Psoas muscle (tissue), 8 donors: ENCODE results near the gene CHAF1A. TPM values are rescaled to one million over a fixed set of nuclear protein-coding genes. Genes with fewer than 3 reads are reported as not detected.
A peak's percentile ranks its signal among the peaks of the same experiment; 100 is the strongest.

Source experiments
- ATAC-seq, 4 donors: fragments of 200-7000 bp; cut with Tn5 transposase; one replicate each; pipeline ENCODE4 v1.9.1; 2020; ENCODE audit warnings: moderate library complexity in 3 of 4, mild to moderate bottlenecking in 2 of 4
- DNase-seq, 2 donors: peaks; one replicate each; pipeline ENCODE4 v3.0.0-alpha.2; 2020
- H3K27ac ChIP-seq: fragments of 200-600 bp; one replicate; pipeline ENCODE4 v1.8.0; 2022
- H3K27me3 ChIP-seq, 3 donors: fragments of 200-600 bp in 1 of 3; one replicate each; pipeline versions ENCODE4 v1.6.1 to v1.8.0; 2013 to 2022; ENCODE audit warnings: low read length in 2 of 3, mild to moderate bottlenecking in 2 of 3, moderate library complexity in 1 of 3; ENCODE audit not compliant: insufficient read depth in 3 of 3
- H3K36me3 ChIP-seq, 2 donors: fragments of 200-600 bp in 1 of 2; one replicate each; pipeline versions ENCODE4 v1.6.1 to v1.8.0; 2013 to 2022; ENCODE audit warnings: low read depth in 1 of 2, mild to moderate bottlenecking in 1 of 2, moderate library complexity in 1 of 2; ENCODE audit not compliant: insufficient read depth in 1 of 2
- H3K4me1 ChIP-seq: fragments of 200-600 bp; one replicate; pipeline ENCODE4 v1.8.0; 2022
- H3K4me3 ChIP-seq: fragments of 200-600 bp; one replicate; pipeline ENCODE4 v1.8.0; 2022; ENCODE audit warnings: mild to moderate bottlenecking
- H3K9me3 ChIP-seq: fragments of 200-600 bp; one replicate; pipeline ENCODE4 v1.8.0; 2022
- CTCF ChIP-seq: fragments of 200-600 bp; IDR thresholded peaks from one replicate; pipeline ENCODE4 v1.8.0; 2022; ENCODE audit warnings: antibody characterized with exemption
- WGBS, 3 donors: extraction: QIAGEN DNeasy Blood & Tissue Kit; methylation state at CpG; one replicate each; pipeline versions ENCODE4 v1.1.6 to v1.1.7; 2013; 5-methylcytosine and 5-hydroxymethylcytosine counted together
- intact Hi-C, 2 donors: fragments of 100-400 bp; cut with DNase I; formaldehyde crosslinking; loops; one replicate each; pipeline versions ENCODE4 v1.11.0 to v1.14.2; 2022
- polyA plus RNA-seq, 3 donors: library from polyadenylated mRNA; stranded (reverse); fragments of 200-250 nt; gene quantifications; one replicate each; pipeline ENCODE4 v1.2.3, GENCODE V29; 2013
- total RNA-seq, 4 donors: library from RNA; stranded (reverse); fragmentation: NEBNext Ultra II Directional in 2 of 4; extraction: Animal tissue kit (Norgen Biotek cat#: 25700) in 2 of 4; gene quantifications; one replicate each; pipeline versions ENCODE4 v1.2.1 to v1.2.4, GENCODE V29; 2021 to 2023
- donor health status: healthy with polysubstance abuse.
- donor health status: DM: no; HTN: no; CAD: no; lungs with moderate emphysema.
- donor health status: Bipolar disorder and iron deficiency.
- donor health status: healthy.
- donor health status: DM: yes; HTN: yes; CAD: no.
- donor health status: DM: no; HTN: no; CAD: no.
- donor health status: DM: no; HTN: no; CAD: no.
- donor health status: DM: yes; HTN: yes; CAD: no.

Gene CHAF1A
- total and polyA plus RNA-seq, 7 donors: 5.6 to 12.8 (median 7.5) TPM

GRCh38 chr19:4401769-4402170, 670 bp upstream of the CHAF1A start:
- Histone ChIP-seq H3K4me1 (peaks cover 37% of the 10 kb centered on the region), H3K27me3 (no peaks in the 10 kb centered on the region), H3K4me3 (peak overlapping the region; percentile 80), H3K9me3 (no peaks in the 10 kb centered on the region), H3K36me3 (no peaks in the 10 kb centered on the region), H3K27ac (peak overlapping the region; percentile 94)
- TF ChIP-seq CTCF: no peak
- 3 to 6% (median 4%) methylated on average over 8 of the region's 8 CpGs for WGBS, 3 donors
- intact Hi-C loops: loop anchor here (2.0 to 5.0 kb wide), 2 partner anchors 31 to 56 kb away; partner anchors contain the start of gene UBXN6 (in 2 of the 2)
- DNase-seq (no peak), ATAC-seq (no peak)

DNA sequence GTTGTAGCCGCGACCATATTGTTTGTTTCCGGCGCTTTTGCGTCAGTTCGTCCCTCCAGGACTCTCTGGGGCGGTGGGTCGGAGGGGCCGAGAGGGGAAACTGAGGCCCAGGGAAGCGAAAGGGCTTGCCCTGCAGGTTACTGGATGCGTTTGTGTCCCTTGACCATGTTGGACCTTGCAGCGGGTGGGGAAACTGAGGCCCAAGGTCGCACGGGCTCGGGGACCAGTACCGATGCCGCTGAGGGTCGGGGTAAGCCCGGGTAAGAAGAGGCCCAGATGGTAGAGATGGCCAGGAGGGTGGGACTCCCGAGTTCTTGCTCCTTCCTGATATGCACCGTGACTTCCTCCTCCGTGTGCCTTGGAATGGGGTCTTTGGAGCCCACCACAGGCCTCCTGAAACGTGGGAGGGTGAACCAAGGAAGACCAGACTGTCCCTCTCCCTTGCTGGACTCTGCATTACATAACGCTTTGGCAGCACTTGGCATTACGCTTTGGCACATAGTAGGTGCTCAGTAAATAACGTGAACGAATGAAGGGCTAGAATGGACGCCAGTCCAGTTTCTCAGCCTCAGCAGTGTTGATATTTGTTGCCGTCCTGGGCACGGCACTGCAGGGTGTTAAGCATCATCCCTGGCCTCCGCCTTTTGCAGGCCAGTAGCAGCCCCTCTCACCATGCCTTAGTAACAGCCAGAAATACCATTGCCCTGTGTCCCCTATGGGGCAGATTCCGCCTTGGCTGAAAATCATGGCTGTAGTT, 743 bp downstream of the CHAF1A start:
- ATAC-seq (no peak), DNase-seq (no peak)
- H3K4me1 ChIP-seq: peaks cover 23% of the 10 kb centered on the region
- H3K4me3 ChIP-seq: peak overlapping the region; percentile 80
- H3K27me3 ChIP-seq: no peaks in the 10 kb centered on the region
- H3K36me3 ChIP-seq: no peaks in the 10 kb centered on the region
- no peak for TF ChIP-seq CTCF
- no peaks in the 10 kb centered on the region for H3K9me3 ChIP-seq
- peak overlapping the region; percentile 94 for H3K27ac ChIP-seq
- 10 to 11% (median 11%) methylated on average over 32 of the region's 32 CpGs for WGBS, 3 donors
- intact Hi-C loops: loop anchor here (5.0 kb wide), 1 partner anchor 54 kb away; the partner anchor contains the start of gene UBXN6 (in 2 of the 2)

- Histone ChIP-seq H3K4me3 (no peak overlapping the region), H3K27ac (no peak overlapping the region), H3K4me1 (peaks cover 14% of the 10 kb centered on the region), H3K27me3 (no peaks in the 10 kb centered on the region), H3K9me3 (no peaks in the 10 kb centered on the region), H3K36me3 (peaks cover 0 to 19% of the 10 kb centered on the region in 2 donors)
- DNase-seq (no peak), ATAC-seq (no peak)
- intact Hi-C loops: loop anchor here in 1 of 2 donors (5.0 kb wide), 1 partner anchor 231 kb away; the partner anchor contains the start of gene TNFAIP8L1
- TF ChIP-seq CTCF: no peak
- 78 to 86% (median 82%) methylated on average over 8 of the region's 8 CpGs for WGBS, 3 donors
Observed at GRCh38 chr19:4405977-4406376, 3.5 kb downstream of the CHAF1A start.

GRCh38 chr19:4406626-4407025, 4.2 kb downstream of the CHAF1A start:
- intact Hi-C loops: loop anchor here in 1 of 2 donors (5.0 kb wide), 1 partner anchor 231 kb away; the partner anchor contains the start of gene TNFAIP8L1
- 93 to 97% (median 96%) methylated on average over 7 of the region's 7 CpGs for WGBS, 3 donors
- H3K36me3 ChIP-seq: peaks cover 0 to 19% of the 10 kb centered on the region in 2 donors
- H3K4me3 ChIP-seq: no peak overlapping the region
- no peak for TF ChIP-seq CTCF
- H3K9me3 ChIP-seq: no peaks in the 10 kb centered on the region
- ATAC-seq (no peak), DNase-seq (no peak)
- peaks cover 12% of the 10 kb centered on the region for H3K4me1 ChIP-seq
- no peaks in the 10 kb centered on the region for H3K27me3 ChIP-seq
- H3K27ac ChIP-seq: no peak overlapping the region
